Embryonic facial prominence (tissue), 1 donor: Measurements from ENCODE around the gene KRTAP10-11.
"Not testable (repeated sequence)": the region's sequence is repeated elsewhere in the genome, so short reads cannot be mapped to it uniquely, and the experiment has no call there.

ENCODE experiments used
- DNase-seq: peaks from one replicate; pipeline ENCODE4 v3.0.0-alpha.2; 2016; ENCODE audit errors: extremely low spot score

KRTAP10-11 gene

DNA sequence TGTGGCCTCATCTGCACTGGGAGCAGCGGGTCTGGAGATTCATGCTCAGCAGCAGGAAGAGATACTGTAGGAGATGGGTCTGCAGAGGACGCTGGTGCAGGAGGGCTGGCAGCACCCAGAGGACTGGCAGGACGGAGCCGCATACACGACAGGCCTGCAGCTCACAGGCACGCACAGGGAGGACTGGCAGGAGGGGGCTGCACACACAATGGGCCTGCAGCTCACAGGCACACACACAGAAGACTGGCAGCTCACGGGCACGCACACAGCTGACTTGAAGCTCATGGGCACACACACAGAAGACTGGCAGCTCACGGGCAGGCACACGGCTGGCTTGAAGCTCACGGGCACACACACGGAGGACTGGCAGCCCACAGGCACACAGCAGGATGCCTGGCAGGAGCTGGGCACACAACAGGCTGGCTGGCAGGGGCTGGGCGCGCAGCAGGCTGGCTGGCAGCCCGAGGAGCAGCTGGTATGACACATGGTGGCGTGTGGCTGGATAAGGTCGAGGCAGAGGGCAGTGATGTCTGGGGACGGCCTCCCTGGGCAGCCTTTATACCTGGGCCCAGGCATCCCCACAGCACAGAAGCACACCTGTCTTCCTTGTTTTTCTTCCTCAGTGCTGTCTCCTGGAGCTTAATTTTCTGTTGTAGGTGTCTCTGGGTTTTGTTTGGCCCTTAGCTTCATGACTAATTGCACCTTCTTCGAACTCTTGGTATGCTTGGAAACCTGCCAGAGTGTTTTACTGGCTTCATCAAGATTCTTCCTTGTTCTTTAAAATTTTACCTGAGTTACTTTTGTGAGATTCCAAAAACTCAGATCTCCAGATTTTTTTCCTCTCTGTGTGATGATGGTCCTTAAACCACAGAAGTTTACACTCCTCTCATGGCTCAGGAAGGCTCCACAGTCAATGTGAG, 20.4 kb downstream of the KRTAP10-11 start, which contains the start of gene KRTAP12-2:
KRTAP12-2 (minus strand) TSS at position 527 of the 920 bp plus-strand sequence; CDS start at position 486, 41 bp downstream.
- no peak for DNase-seq

- no peak for DNase-seq
Measured at GRCh38 chr21:44667612-44668011, 21.4 kb downstream of the KRTAP10-11 start.

DNA sequence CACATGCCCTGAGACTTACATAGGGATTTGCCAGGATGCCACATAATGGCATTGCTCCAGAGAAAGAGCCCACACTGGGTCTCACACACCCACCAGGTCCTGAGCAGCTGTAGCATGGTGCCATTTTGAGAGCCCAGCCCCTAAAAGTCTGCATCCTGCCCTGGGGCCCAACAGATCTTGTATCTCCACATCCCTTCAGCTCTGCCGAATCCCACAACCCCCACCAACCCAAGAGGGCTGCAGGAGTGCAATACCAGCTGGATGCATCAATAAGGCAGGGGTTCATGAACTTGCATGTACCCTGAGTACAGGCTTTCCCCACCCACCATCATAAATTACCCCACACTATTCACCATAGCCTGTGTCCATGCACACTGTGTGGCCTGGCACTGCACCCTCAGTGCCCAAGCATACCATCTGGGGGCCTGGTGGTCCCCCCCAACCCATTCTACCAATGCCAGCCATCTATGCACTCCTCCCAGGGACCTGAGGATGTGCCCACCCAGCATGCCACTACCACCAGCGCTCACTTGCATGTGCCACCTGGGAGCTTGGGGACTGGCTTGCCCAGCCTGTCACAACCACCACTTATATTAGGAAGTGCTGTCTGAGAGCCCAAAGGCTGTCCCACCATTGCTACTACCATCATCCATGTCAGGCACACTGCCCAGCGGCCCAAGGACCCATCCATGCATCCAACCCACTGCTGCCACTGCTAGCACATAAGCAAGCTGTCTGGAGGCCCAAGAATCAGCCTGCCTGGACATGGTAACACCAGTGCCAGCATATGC, 24.6 kb downstream of the KRTAP10-11 start:
- DNase-seq, result no peak

DNA sequence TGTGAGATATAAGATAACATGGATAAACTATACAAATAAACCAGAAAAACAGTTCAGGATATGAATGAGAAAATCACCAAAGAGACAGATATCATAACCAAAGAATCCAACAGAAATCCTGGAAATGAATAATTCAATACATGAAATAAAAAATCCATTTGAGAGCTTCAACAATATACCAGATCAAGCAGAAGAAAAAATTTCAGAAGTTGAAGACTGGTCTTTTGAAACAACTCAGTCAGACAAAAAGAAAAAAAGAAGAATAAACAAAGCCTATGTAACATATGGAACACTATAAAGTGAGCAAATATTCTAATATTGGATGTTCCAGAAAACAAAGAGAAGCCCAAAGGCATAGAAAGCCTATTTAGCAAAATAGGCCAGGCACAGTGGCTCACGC, 25.7 kb downstream of the KRTAP10-11 start:
- DNase-seq, result no peak

DNA sequence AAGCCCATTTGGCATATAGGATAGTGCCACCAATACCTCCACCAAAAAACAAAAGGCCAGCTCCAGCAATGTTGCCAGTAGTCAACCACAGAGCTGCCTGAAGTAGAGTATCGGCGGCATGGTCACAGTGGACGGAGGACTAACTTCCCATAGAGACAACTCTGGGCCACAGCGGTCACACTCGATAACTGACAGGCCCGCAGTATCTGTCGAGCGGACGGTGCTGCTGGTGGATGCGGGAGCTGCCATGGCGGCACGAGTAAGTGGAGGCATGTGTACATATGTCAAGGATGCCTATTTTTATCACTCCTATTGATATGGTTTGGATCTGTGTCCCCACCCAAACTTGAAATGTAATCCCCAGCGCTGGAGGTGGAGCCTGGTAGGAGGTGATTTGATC, 31.7 kb downstream of the KRTAP10-11 start:
- DNase-seq, result no peak

GRCh38 chr21:44681152-44681551, 34.9 kb downstream of the KRTAP10-11 start:
- DNase-seq, result no peak

GRCh38 chr21:44681861-44682579, 35.8 kb downstream of the KRTAP10-11 start, which contains the start of gene KRTAP12-1:
KRTAP12-1 (minus strand) TSS chr21:44682163; CDS start chr21:44682123, 40 bp downstream.
- no peak for DNase-seq

- no peak for DNase-seq
Measured at GRCh38 chr21:44682580-44683151, 36.5 kb downstream of the KRTAP10-11 start.

GRCh38 chr21:44684077-44684476, 37.9 kb downstream of the KRTAP10-11 start:
- DNase-seq, result no peak

DNA sequence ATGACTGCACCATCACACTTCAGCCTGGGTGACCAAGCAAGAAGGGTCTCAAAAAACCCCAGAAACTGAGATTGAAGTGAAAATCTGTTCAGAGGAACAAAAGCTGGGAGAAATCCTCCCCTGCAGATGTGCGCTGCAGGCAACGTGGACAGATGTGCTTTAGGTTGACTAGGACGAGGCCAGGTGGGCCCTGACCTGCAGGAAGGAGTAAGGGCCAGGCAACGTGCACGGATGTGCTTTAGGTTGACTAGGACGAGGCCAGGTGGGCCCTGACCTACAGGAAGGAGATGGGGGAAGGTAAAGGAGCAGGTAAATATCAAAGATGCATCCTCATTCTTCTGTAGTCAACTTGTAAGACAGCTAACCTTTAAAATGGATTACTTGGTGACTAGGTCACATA, 38.3 kb downstream of the KRTAP10-11 start:
- DNase-seq, result no peak

- not testable (repeated sequence) for DNase-seq
Measured at GRCh38 chr21:44685050-44685449, 38.8 kb downstream of the KRTAP10-11 start.

- DNase-seq, result no peak
Measured at GRCh38 chr21:44686000-44686781, 40.0 kb downstream of the KRTAP10-11 start.

DNA sequence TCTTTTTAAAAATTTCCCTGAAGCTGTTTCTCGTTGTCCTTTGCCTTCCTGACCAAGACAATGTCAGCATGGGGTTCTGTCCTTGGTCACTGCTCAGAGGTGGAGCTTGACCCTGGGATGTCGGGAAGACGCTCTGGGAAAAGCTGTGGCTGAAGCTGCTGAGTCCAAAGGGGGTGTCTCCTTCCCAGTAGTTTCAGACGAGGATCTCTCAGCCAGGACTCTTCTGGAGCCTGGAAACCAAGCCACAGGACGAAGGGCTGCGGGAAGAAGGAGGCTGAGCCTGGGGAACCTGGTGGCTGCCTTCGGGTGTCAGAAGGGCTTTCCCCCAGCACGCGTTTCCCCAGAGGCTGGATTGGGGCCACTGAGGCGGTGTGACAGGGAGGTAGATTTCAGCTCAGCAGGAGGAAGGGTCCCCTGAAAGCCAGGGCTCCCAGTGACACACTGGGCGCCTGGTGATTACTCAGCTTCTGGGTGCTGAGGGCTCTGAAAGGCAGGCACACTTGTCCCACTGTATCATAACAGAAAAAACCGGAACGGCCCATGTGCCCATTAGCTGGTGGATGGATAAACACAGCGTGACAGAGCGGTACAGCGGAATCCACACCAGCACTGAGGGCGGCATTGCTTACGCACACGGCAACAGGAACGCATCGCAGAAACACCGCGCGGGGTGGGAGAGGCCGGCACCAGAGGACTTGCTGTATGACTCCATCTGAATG, 40.8 kb downstream of the KRTAP10-11 start:
- no peak for DNase-seq

DNA sequence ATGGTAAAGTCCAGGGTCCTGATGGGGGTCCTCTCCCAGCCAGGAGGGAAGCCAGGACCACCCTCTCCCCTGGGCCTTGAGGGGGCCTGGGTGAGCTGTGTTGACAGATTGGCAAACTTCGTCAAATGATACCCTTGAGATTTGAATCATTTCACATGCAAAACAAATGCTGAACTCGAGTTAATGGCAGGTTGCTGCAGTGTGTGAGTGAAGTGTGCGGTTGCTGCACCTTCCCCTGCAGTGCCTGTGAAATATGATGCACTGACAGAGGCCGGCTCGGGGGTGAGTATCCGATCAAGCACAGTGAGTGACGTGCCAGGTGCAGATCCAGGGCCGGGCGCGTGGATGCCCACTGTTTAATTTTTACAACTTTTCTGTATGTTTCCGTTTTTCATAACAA, 41.5 kb downstream of the KRTAP10-11 start:
- DNase-seq, result no peak

- DNase-seq, result not testable (repeated sequence)
Measured at GRCh38 chr21:44689740-44690139, 43.5 kb downstream of the KRTAP10-11 start.

DNA sequence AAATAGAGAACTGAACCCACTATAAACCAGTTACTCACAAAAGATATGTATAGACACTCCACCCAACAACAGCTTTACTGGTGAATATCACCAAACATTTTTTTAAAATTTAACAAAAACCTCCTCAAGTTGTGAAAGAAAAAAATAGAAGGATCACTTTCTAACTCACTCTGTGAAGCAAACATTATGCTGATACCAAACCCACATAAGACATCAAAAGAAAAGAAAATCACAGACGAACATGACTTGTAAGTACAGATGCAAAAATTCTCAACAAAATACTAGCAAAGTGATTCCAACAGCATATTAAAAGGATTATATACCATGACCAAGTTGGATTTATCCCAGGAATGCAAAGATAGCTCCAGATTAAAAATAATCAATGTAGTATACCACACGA, 45.5 kb downstream of the KRTAP10-11 start:
- no peak for DNase-seq

DNA sequence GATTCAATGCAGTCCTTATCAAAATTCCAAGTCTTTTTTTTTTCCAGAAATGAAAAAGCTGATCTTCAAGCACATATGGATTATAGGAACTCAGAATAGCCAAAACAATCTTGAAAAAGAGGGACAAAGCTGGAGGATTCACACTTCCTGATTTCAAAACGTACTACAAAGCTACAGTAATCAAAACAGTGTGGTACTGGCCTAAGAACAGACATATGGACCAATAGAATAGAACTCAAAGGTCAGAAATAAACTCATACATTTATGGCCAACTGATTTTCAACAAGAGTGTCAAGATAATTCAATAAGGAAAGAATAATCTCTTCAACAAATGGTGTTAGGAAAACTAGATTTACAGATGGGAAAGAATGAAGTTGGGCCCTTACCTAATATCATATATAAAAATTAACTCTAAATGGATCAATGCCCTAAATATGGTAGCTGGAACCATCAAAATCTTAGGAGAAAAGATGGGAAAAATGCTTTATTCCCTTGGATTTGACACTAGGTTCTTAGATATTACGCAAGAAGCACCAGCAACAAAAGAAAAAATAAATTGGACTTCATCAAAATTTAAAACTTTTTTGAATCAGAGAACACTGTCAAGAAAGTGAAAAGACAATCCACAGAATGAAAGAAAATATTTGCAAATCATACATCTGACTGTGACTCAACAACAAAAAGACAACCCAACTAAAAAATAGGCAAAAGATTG, 46.7 kb downstream of the KRTAP10-11 start:
- no peak for DNase-seq

GRCh38 chr21:44694776-44695175, 48.6 kb downstream of the KRTAP10-11 start:
- no peak for DNase-seq

DNA sequence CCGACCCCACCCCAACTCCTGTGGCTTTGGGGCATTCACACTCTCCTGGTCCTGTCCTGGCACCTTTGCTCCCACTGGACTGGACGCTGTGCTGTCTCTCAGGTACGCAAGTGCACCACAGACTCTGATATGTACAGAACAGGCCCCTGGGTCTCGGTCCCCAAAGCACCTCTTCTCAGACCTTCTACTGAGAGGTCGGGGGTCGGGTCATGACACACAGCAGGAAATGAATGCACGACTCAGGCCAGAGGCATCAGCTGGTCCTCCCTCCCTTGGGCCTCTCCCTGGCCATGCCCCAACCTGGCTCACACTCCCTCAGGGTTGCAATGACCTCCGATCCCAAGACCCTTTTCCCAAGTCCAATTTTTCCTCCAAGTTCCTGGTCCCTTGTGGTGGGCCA, 49.0 kb downstream of the KRTAP10-11 start:
- DNase-seq, result no peak
